K562 (cell line): Measurements from ENCODE around the gene MAP2K7. TPM values are rescaled to one million over a fixed set of nuclear protein-coding genes. Genes with fewer than 3 reads are reported as not detected.

Experiments
- CUX1 ChIP-seq: fragments of 200-800 bp; sonication (Bioruptor generic); IDR thresholded peaks from 2 replicates; pipeline ENCODE4 v1.6.1; 2016; ENCODE audit warnings: missing genetic modification characterization, missing compliant biosample characterization
- E2F8 ChIP-seq: fragments of 450-650 bp; IDR thresholded peaks from 2 replicates; pipeline ENCODE4 v1.7.1; 2018; ENCODE audit warnings: mild to moderate bottlenecking, low read depth; ENCODE audit not compliant: partially characterized antibody
- HIVEP1 ChIP-seq: fragments of 250-450 bp; sonication (Bioruptor Pico); IDR thresholded peaks from 2 replicates; pipeline ENCODE4 v1.4.0; 2020; ENCODE audit warnings: mild to moderate bottlenecking
- KLF13 ChIP-seq: fragments of 450-650 bp; IDR thresholded peaks from 2 replicates; pipeline ENCODE4 v1.6.1; 2016; ENCODE audit warnings: missing genetic modification characterization, low read depth, mild to moderate bottlenecking, missing compliant biosample characterization, moderate library complexity, borderline replicate concordance
- NR3C1 ChIP-seq: sonication (generic); formaldehyde crosslinking; IDR thresholded peaks from 2 replicates; pipeline ENCODE4 v1.8.1; 2022; ENCODE audit warnings: missing genetic modification reagents
- THRB ChIP-seq: fragments of 450-650 bp; formaldehyde crosslinking; conservative IDR thresholded peaks from 2 replicates; pipeline ENCODE4 v1.4.0; 2022; ENCODE audit warnings: mild to moderate bottlenecking, missing genetic modification characterization
- ZNF175 ChIP-seq: fragments of 200-800 bp; sonication (Bioruptor generic); IDR thresholded peaks from 2 replicates; pipeline ENCODE4 v1.6.1; 2016; ENCODE audit warnings: low read depth, mild to moderate bottlenecking, missing genetic modification characterization, missing compliant biosample characterization
- ZNF695 ChIP-seq: fragments of 450-650 bp; formaldehyde crosslinking; IDR thresholded peaks from 2 replicates; pipeline ENCODE4 v1.4.0; 2020; ENCODE audit warnings: mild to moderate bottlenecking, moderate library complexity
- polyA plus RNA-seq, 8 experiments: library from polyadenylated mRNA; depleted of rRNA in 4 of 8; stranded (reverse) in 5 of 8; unstranded in 3 of 8; fragments of >200 nt; fragmentation: Nextera tagmentation in 2 of 8; fragmentation: Illumina TruSeq in 1 of 8; extraction: Ambion mirVana in 2 of 8; extraction: Trizol in 1 of 8; gene quantifications; 2 replicates each; pipeline versions ENCODE4 v1.2.1 to v1.2.3, GENCODE V29; 2011 to 2014; ENCODE audit warnings: inconsistent platforms in 1 of 8, missing spikeins in 1 of 8
- total RNA-seq, 7 experiments: library from RNA; depleted of rRNA in 6 of 7; stranded (reverse); fragments of >200 nt in 6 of 7; fragmentation: Illumina TruSeq in 2 of 7; extraction: Trizol in 2 of 7; gene quantifications; 2 replicates each; pipeline versions ENCODE4 v1.2.1 to v1.2.3, GENCODE V29; 2011 to 2021; ENCODE audit warnings: low replicate concordance in 1 of 7
- TF ChIP-seq, protein P1 (sequence below): sonication (generic); formaldehyde crosslinking; IDR thresholded peaks from 2 replicates; pipeline ENCODE4 v1.8.0; 2022; ENCODE audit warnings: mild to moderate bottlenecking, missing genetic modification reagents, borderline replicate concordance
- TF ChIP-seq, protein P2 (sequence below), 2 experiments: IDR thresholded peaks; 2 replicates each; pipeline ENCODE4 v1.6.1; 2011; ENCODE audit warnings: borderline replicate concordance in 1 of 2, control low read depth in 1 of 2, low read depth in 1 of 2, low read length in 1 of 2, mild to moderate bottlenecking in 1 of 2, mixed read lengths in 1 of 2, moderate library complexity in 1 of 2; ENCODE audit not compliant: insufficient read depth in 1 of 2, insufficient read length in 1 of 2, poor library complexity in 1 of 2, severe bottlenecking in 1 of 2; ENCODE audit errors: extremely low read depth in 1 of 2
- TF ChIP-seq, protein P3 (sequence below): sonication (generic); formaldehyde crosslinking; IDR thresholded peaks from 2 replicates; pipeline ENCODE4 v1.8.0; 2022; ENCODE audit warnings: mild to moderate bottlenecking, missing genetic modification reagents

MAP2K7 gene
- total and polyA plus RNA-seq, 9 of the 15 experiments (the other 6 are each of a cell fraction or from before 2014, with no cell fraction given), result 0.51 to 45.8 (median 14.1) TPM

GRCh38 chr19:7925171-7925851 is 21.6 kb downstream of the MAP2K7 start (continued):
- TF ChIP-seq CUX1 (CRISPR knock-in tag), result no peak
- no peak for TF ChIP-seq HIVEP1
- TF ChIP-seq ZNF695, result no peak
- TF ChIP-seq, protein P1, sequence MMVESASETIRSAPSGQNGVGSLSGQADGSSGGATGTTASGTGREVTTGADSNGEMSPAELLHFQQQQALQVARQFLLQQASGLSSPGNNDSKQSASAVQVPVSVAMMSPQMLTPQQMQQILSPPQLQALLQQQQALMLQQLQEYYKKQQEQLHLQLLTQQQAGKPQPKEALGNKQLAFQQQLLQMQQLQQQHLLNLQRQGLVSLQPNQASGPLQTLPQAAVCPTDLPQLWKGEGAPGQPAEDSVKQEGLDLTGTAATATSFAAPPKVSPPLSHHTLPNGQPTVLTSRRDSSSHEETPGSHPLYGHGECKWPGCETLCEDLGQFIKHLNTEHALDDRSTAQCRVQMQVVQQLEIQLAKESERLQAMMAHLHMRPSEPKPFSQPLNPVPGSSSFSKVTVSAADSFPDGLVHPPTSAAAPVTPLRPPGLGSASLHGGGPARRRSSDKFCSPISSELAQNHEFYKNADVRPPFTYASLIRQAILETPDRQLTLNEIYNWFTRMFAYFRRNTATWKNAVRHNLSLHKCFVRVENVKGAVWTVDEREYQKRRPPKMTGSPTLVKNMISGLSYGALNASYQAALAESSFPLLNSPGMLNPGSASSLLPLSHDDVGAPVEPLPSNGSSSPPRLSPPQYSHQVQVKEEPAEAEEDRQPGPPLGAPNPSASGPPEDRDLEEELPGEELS, result peak; percentile 88; the same call in 1 of the 2 replicates
- TF ChIP-seq KLF13 (tag), result 0 out of 2 replicates have a peak, but pooled peaks have one; percentile 25
- TF ChIP-seq, protein P2, sequence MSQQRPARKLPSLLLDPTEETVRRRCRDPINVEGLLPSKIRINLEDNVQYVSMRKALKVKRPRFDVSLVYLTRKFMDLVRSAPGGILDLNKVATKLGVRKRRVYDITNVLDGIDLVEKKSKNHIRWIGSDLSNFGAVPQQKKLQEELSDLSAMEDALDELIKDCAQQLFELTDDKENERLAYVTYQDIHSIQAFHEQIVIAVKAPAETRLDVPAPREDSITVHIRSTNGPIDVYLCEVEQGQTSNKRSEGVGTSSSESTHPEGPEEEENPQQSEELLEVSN (IDR thresholded peaks at IDR 0.05; ENCODE audit: borderline replicate concordance in 1 of 2, extremely low read depth in 1 of 2, insufficient read depth in 1 of 2, insufficient read length in 1 of 2, low read depth in 1 of 2, low read length in 1 of 2, poor library complexity in 1 of 2, severe bottlenecking in 1 of 2), result peak; percentile 97 to 98
- no peak for TF ChIP-seq THRB (CRISPR knock-in tag)
- TF ChIP-seq, protein P3, sequence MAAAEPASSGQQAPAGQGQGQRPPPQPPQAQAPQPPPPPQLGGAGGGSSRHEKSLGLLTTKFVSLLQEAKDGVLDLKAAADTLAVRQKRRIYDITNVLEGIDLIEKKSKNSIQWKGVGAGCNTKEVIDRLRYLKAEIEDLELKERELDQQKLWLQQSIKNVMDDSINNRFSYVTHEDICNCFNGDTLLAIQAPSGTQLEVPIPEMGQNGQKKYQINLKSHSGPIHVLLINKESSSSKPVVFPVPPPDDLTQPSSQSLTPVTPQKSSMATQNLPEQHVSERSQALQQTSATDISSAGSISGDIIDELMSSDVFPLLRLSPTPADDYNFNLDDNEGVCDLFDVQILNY, result peak; percentile 51; the same call in 1 of the 2 replicates
- no peak for TF ChIP-seq ZNF175 (CRISPR knock-in tag)
- TF ChIP-seq NR3C1 (CRISPR knock-in tag), result peak; percentile 75; the same call in 1 of the 2 replicates
- no peak for TF ChIP-seq E2F8
